ENCODE results near the gene MT1F.

DNA sequence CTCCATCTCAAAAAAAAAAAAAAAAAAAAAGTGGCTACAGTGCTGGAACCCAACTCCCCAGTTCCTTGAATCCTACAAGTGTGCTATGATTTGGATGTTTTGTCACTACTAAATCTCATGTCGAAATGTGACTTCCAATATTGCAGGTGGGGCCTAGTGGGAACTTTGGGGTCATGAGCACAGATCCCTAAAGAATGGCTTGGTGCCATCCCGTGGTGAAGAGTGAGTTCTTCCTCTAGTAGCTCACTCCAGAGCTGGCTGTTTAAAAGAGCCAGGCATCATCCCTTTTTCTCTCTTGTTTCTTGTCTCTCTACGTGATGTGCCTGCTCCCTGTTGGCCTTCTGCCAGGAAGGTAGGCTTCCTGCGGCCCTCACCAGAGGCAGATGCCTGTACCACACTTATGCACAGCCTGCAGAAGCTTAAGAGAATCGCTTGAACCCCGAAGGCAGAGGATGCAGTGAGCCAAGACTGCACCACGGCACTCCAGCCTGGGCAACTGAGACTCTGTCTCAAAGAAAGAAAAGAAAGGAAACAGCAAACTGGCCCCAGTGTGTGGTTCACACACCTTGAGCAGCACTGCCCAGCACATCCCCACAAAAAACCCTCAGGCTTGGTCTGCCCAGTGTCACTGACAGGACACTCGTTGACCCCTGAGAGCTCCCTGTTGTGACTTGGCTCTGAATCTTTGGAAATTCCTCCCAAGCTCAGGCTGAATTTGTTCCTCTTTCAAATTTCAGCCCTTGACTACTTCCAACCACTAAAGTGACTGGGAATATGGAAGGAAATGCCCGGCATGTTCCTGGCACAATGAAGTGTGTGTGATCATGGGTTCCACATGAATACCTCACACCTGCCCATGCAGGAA is 29.0 kb upstream of the MT1F start:
- TF ChIP-seq, protein P1, sequence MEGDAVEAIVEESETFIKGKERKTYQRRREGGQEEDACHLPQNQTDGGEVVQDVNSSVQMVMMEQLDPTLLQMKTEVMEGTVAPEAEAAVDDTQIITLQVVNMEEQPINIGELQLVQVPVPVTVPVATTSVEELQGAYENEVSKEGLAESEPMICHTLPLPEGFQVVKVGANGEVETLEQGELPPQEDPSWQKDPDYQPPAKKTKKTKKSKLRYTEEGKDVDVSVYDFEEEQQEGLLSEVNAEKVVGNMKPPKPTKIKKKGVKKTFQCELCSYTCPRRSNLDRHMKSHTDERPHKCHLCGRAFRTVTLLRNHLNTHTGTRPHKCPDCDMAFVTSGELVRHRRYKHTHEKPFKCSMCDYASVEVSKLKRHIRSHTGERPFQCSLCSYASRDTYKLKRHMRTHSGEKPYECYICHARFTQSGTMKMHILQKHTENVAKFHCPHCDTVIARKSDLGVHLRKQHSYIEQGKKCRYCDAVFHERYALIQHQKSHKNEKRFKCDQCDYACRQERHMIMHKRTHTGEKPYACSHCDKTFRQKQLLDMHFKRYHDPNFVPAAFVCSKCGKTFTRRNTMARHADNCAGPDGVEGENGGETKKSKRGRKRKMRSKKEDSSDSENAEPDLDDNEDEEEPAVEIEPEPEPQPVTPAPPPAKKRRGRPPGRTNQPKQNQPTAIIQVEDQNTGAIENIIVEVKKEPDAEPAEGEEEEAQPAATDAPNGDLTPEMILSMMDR (conservative IDR thresholded peaks at IDR 0.05 in 1 of 2, IDR thresholded peaks at IDR 0.05 in 1 of 2; ENCODE audit: extremely low read depth in 1 of 2, insufficient read depth in 1 of 2, low read depth in 1 of 2, low read length in 2 of 2): no peak
- no peak for TF ChIP-seq EZH2 (IDR thresholded peaks at IDR 0.05; ENCODE audit: borderline replicate concordance, low read length)
